HG03064 (cell line): ENCODE measurements around the gene SNAI3.
A peak's percentile ranks its signal among the peaks of the same experiment; 100 is the strongest.

Experiments
- ATAC-seq: cut with Tn5 transposase; IDR thresholded peaks from one replicate; pipeline ENCODE4 v1.9.1; 2021; ENCODE audit warnings: low read depth; ENCODE audit not compliant: unreplicated experiment

SNAI3 gene

DNA sequence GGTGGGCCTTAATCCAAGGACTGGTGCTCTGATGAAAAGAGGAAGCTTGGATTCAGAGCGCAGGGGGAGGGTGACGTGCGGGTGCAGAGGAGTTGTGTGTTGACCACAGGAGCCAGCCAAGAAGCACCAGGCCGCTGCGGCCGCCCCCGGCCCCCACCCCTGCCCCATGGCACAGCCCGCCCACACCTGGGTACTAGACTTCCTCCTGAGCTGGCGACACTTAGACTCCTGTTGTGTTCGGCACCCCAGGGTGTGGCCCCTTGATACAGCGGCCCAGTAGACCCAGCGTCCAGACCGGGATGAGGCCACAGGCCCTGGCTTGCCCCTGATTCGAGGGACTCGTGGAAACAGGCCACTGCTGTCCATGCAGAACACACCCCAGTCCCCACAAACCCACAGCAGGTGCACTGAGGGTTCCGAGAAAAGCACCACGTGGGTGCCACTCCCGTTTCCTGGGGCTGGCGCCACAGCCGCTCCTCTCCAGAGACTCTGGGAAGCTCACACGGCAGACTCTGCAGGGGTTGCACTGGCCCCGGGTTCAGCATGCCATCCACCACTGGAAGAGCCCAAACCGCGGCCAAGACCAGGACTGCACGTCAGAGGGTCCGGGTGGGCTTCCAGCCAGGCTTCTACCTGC, 5.7 kb upstream of the SNAI3 start:
- ATAC-seq = no peak

DNA sequence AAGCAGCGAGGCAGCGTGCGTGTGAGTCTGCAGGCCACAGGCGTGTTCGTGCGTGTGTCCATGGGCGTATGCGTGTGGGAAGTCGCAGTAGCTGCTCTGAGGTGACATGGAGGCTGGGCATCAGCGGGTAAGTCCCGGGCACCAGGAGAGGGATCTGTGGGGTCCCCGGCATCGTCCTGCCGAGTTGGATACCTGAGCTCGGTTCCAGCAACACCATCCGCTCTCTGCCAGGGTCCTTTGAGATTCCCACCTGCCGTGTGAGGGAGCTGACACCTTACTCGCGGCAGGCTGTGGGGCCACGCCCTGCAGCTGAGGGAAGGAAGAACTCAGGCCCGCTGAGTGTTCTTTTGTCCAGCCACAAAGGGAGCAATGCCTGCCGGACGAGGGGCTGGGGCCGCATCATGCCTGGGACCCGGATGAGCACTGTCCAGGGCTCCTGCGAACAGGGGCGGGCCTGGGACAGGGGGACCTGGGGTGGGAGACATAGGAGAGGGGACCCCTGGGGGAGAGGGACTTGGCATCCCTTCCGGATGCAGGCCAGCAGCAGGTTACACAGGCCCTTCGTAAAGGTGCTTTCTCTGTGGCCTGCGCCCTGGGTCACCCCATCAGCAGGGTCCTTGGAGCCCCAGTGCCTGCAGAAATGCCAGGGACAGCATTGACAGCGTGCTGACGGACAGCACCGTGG, 5.0 kb upstream of the SNAI3 start:
- ATAC-seq = no peak

DNA sequence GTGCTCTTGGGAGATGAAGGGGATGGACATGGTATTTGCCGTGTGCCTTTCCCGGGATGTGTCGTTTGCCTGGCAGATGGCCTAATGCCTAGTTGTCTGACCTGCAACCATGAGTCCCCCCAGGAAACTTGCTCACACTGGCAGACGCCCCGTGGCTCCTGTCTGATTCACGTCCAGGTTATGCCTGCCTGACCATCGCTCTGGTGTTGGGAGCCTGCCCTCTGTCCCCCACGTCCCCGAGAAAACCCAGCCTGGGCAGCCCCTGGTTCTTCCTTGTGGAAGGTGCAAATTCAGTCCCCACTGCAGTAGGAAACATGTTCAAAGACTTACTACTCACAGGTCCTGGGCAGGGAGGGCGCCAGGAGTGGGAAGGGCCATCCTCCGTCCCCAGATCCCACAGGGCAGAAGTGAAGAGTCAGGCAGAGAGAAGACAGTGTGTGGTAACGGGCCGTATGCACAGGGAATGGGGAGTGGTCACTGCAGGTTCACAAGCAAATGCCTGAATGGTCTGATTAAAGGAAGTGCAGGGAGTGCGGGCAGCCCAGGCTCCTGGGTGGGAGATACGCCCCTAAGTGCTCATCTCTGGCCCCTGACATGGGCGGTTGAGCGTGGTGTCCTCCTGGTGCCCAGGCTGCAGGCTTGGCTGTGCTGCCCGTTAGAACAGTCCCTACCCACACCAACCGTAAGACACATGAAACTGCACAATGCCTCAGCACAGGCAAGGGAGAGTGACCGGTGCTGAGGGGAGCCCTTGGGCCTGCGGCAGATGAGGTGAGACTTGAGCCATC, 4.2 kb upstream of the SNAI3 start:
- ATAC-seq = no peak

DNA sequence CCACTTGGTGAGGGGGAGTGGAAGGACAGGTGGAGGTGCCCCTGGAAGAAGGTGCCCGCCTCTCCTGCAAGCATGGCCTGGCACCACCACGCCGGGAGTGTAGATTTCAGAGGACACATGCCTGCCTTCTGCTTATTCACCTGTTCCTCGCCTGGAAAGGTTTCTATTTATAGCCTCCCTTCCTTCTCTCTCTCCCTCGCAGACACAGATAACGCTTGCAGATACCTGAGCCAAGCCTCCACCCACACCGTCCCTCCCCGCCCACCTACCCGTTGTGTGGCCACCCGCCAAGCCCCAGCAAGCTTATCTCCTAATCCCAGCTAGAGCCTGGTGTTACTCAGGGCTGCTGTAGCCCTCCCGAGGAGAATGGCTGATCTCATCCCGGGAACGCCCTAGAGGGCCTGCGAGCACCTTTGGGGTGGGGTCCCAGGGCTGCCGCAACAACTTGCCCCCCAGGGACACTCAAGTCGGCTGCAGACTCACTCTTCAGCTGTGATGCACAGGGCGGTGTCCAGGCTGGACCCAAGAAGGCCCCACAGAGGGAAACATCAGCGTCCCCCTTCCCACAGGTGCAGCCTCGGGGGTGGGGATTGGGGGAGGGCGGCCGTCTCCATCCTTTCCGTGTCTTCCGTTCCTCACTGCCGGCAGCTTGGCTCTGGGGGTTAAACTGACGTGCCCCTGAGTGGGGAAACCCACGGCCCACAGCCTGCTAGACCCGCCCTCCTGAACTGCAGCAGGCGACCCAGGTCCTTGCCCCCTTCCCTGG, 1.9 kb upstream of the SNAI3 start:
- no peak for ATAC-seq

DNA sequence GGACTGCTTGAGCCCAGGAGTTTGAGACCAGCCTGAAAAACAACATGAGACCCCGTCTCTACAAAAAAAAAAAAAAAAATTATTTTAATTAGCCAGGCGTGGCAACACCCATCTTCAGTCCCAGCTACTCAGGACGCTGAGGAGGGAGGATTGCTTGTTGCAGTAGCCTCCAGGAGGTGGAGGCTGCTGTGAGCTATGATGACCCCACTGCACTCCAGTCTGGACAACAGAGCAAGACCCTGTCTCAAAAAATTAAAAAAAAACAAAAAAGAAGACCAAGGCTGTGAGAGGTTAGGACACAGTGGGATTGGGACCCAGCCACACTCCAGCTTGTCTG, 1.3 kb upstream of the SNAI3 start:
- ATAC-seq = no peak

DNA sequence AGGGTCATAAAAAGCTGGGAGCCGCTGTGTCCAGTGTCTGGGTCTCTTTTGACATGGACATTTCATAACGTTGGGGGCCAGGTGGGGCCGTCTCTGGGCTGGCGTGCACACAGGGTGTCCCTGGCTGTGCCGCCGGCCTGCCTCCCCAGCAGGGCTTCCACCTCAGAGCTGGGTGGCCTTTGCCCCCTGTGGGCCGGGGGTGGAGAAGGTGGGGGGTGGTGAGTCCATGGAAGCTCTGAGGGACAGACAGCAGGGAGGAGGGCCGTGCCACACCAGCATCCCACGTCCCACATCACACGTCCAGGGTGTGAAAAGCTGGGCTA, 908 bp upstream of the SNAI3 start:
- ATAC-seq = no peak

DNA sequence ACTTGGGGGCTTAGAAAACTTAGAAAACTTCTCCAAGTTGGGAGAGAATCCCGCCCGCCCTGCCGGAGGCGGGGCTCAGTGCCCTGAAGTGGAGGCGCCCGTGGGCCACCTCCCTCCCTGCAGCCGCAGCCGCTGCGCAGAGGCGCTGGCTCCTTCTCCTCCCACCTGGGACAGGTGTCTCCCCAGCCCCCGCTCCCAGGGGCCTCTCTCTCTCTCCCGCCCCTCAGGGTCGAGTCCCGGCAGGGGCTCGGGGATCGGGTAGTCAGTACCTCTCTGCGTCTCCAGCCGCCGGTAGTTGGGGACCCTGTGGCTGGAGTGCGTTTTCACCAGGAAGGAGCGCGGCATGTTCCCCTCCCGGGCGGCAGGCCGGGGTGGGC, 257 bp downstream of the SNAI3 start:
- peak; percentile 9 for ATAC-seq

DNA sequence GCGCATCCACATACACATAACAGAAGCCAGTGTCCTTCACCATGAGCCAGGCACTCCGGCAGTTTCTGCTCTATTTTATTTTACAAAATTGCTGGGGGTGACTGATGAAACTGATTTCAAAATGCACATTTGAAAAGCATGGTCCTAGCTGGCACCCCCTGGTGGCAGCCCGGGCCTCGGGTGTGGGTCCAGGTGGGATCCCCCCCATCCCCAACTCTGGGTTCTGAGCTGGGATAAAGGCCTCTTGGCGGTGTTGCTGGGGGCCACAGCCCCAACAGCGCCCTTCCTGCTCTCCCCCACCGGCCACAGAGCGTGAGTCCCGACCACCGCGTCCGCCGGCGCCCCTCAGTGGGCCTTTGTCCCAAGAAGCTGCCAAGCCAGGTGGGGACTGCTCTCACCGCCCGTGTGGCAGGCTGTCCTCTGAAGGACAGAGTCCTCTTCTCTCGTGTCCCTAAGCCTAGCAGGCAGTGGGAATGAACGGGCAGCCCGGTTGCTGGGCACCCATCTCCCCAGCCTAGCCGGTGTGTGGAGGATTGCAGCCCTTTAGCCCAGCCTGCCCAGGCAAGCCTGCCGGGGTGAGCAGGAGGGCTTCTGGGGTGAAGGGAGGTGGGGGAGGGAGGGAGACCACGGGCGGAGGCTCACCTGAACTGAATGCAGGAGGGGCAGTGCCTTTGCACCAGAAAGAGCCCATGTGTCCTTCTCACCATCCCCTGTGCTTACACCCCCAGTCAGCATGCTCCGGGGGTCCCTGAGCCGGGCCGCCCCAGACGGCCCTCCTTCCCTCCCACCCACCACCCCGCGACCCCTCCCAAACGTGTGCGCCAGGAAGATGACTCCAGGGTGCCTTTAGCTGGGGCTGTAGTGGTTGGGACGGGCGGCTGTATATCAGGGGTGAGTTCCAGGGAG, 898 bp downstream of the SNAI3 start:
- no peak for ATAC-seq

DNA sequence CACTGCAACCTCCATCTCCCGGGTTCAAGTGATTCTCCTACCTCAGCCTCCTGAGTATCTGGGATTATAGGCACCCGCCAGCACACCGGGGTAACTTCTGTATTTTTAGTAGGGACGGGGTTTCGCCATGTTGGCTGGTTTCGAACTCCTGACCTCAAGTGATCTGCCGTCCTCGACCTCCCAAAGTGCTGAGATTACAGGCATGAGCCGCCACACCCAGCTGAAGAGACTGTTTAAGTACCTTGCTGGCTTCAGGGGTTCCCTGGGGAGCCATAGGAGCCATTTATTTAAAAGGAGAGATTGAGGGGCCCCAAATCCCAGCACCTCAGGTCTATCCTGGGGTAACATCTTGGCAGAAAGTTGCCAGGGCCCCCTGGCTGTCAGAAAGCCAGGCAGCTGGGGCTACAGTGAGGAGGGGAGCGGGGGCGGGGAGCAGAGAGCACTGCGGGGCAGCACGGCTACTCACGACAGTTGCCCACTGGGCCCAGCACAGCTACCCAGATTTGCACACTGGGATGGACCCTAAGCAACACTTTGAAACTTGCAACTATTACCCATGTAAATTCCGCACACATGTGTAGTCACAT, 1.6 kb downstream of the SNAI3 start:
- ATAC-seq = no peak

DNA sequence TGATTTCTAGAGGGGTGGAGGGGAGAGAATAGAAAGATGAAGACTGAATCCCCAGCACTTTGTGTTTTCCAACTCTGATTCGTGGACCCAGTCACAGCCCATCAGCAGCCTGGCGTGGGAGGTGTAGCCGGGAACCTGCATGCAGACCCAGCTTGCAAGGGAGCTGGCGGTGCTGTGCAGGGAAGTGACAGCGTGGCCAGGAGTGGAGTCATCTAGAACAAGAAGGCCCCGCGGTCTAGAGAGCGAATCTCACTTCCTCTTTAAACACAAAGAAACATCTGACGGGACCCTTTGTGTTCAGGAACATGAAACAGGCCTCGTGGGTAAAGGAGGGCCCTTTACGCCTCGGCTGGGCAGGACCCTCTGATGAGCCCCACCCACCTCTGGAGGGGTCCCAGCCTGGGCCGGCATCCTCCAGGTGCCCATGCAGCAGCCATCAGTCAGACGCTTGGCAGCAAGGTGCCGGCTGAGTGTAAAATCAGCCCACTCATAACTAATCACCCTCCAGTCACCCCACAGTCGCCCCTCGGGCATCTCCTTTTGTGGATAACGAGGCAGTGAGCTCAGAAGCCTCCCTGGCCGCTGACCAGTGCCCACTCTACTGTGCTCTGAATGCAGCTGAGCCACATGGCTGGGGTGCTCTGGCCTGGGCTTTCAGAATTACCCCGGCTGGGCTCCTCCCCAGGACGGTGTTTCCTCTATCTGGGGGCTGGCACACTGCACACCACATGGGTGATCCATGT, 4.4 kb downstream of the SNAI3 start:
- peak; percentile 63 for ATAC-seq

DNA sequence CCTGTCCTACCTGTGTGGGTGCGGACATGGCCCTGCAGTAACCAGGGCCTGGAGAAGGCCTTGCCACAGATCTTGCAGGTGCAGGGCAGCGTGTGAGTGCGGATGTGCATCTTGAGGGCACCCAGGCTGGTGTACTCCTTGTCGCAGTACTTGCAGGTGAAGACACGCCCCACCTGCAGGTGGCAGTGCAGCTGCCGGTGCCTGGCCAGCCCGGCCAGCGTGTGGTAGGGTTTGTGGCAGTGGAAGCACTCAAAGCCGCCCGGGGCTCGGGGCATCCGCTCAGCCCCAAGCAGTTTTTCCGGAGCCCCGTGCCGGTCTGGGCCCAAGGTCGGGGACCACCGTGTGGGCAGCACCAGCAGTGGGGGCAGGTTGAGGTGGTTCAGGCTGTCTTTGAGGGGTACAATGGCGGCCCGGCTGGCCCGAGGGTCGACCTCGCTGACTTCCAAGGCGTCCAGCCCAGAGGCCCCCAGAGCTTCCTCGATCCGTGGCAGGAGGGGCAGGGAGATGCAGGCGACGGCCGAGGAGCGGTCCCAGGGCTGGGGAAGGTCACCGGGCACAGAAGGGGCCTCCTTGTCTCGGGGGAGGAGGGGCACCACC, 5.1 kb downstream of the SNAI3 start:
- ATAC-seq = no peak

DNA sequence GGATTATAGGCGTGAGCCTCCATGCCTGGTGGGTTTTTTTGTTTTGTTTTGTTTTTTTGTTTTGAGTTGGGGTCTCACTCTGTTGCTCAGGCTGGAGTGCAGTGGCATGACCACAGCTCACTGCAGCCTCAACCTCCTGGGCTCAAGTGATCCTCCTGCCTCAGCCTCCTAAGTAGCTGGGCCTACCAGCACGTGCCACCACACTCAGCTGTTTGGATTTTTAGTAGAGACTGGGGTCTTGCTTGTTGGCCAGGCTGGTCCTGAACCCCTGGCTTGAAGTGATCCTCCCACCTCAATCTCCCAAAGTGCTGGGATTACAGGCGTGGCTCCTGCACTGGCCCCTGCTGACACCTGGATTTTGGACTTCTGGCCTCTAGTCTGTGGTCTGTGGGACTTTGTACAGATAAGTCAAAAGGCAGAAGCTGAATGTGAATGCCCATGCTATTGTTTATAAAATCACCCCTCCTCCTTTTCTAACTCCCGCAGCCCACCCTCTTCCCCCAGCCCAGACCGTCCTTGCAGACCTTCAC, 5.7 kb downstream of the SNAI3 start:
- ATAC-seq = no peak

DNA sequence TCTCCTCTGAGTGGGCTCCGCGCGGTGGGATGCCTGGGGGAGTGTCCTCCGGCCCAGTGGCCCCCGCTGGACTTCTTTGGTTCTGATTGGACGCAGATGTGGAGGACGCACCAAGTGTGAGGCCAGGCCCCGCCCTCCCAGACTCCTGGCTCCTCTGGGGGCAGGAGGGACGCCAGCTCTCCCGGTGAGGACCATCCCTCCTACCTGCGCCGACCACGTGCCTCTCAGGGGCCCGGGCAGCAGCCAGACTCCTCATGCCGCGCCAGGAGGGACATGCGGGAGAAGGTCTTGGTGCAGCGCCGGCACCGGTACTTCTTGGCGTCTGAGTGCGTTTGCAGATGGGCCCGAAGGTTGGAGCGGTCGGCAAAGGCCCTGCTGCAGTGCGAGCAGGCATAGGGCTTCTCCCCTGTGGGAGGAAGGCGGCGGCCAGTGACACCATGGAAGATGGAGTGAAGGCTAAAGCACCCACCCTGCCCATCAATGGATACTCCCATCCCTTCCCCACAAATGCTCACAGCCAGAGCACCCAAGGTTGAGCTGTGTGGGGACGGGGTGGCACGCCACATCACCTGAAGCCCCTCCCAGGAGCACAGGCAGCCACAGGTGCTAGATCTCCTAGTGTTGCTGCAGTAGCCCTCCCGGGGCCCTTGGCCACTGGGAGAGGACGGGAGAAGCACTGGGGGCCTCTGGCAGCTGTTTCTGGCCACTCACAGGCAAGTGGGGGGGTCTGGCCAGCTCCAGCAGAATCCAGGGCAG, 7.9 kb downstream of the SNAI3 start:
- ATAC-seq = no peak

DNA sequence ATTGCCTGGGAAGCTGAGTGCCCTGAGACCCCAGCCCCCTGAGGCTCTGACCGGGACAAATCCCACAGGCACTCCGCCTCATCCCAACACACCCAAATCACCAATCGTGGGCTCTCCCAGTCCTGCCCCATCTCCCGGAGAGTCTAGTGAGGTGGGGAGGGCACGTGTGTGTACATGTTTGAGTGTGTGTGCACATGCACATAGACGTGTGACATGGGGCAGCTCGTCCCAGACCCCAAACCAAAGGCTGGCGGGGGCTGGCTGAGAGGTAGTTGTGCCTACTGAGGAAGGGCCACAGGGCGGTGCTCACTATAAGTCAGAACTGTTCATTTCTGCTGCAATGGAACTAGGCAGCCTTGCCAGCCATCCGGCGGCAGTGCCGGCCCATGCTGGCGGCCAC, 8.6 kb downstream of the SNAI3 start:
- ATAC-seq = no peak

DNA sequence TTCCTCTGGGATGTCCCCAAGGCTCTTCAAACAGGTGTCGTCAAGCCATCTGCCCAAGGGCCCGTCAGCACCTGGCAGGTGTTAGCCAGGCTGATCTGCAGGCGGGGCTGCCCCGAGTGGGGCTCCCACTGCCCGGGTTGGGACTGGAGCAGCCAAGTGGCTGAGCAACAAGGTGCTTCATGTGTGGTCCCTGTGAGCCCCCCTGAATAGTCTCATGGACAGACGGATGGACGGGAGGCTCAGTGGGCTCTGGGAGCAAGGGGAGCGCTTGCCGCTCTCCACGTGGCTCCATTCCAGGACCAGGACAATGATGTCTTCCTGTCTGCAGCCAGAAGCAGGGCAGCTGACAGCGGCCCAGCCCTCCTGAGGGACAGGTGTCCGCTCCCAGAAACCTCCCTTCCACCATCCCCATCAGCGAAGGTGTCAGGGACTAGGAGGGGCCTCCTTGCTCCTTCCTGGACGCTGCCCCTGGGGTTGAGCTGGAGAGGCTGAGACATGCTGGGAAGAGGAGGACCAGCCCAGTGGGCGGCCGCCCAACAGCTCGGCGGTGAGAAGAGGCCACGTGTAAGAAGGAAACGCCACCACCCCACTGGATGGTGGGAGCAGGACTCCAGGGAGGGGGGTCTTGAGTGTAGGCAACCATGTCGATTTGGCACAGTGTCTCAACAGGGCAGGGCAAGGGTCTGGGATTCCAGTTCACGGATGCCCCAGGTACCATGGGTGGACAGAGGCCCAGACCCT, 9.6 kb downstream of the SNAI3 start:
- ATAC-seq = no peak

DNA sequence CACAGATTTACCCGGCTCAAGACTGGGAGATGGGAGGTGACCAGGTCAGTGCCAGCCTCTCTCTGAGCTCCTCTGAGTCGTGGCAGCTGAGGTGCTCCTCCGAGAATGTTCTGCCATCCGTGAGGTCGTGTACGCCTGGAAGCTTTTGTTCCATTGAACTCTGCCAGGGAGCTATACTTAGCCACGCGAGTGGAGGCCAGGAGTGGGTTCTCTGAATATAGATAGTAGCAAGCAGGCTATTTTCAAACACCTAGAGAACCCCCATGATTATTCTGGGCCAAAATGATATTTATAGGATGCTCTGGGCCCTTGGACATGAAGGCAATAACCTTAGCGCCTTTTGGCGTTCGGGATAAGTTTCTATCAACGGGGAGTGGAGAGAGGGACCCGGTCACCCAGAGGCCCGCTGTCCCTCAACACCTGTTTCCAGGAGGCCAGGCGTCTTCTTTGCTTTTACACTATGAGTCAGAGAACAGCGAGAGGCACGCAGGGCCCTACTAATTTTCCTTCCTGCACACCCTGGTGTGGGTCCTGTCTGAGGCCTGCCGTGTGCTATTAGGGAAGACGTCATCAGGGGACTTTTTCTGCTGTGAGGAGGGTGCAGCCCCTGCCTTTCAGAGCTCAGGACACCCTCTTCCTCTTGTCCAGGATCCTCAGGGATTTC, 12.5 kb downstream of the SNAI3 start:
- no peak for ATAC-seq

DNA sequence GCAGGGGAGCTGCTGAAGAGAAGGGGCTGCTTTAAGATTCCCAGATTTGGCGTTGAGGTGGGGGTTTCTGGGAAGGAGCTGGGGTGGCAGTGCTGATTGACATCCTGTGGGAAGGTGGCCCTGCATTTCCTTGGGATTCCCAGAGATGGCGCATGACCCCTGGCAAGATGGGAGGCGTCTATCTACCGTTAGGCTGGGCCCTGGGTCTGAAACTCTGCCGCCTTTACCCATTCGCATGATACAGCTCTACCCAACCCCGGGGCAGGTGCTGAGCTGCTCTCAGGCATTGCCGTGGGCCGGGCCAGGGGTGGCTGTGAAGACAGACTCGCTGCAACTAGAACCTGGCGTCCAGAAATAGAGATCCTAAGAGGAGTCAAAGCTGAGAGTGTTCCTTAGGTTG, 13.5 kb downstream of the SNAI3 start:
- ATAC-seq = no peak
